GM18909 (cell line): Measurements from ENCODE around the gene USP46.
A peak's percentile ranks its signal among the peaks of the same experiment; 100 is the strongest.

Experiments
- ATAC-seq: cut with Tn5 transposase; IDR thresholded peaks from one replicate; pipeline ENCODE4 v1.9.1; 2021; ENCODE audit warnings: mild to moderate bottlenecking; ENCODE audit not compliant: unreplicated experiment, poor library complexity

Gene USP46

DNA sequence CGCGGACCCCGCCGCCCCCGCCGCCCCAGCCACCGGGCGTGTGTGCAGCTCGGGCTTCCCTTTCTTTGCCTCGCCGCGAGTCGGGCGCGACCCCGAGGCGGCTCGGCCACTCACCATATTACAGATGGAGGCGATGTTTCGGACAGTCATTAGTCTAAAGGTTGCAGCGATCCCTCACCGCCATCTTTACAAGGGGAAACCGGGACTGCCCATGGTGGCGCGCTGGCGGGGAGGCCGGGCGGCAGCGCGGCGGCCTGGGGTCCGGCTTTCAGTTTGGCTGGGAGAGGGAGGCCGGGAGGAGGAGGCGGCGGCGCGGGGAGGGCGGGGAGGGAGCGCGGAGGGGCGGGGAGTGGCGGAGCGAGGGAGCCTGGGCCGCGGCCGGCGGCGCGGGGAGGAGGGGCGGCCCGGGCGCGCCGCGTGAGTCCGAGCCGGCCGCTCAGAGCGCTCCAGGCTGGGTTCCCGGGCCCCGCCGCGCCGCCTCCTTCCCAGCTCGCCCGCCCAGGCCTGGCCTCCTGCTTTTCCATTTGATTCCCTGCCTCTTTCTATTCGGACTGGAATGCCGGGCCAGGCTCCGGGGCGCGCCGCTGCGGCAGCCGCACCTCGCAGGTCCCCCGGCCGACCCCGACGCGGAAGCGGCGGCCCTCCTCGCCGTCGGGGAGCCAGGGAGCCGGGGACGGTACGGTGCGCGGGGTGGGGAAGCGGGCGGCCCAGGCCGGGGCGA is at the start of gene USP46:
USP46 (minus strand) TSS at position 301 of the 721 bp plus-strand sequence; CDS start at position 150, 151 bp downstream.
- peak; percentile 88 for ATAC-seq

GRCh38 chr4:52704661-52705060 is 45.6 kb upstream of the USP46 start:
- ATAC-seq = no peak

GRCh38 chr4:52704133-52704532 is 45.0 kb upstream of the USP46 start:
- ATAC-seq = no peak

GRCh38 chr4:52701207-52701606 is 42.1 kb upstream of the USP46 start:
- ATAC-seq = peak; percentile 94

- ATAC-seq = no peak
These were observed 35.8 kb upstream of the USP46 start for GRCh38 chr4:52694936-52695335.

DNA sequence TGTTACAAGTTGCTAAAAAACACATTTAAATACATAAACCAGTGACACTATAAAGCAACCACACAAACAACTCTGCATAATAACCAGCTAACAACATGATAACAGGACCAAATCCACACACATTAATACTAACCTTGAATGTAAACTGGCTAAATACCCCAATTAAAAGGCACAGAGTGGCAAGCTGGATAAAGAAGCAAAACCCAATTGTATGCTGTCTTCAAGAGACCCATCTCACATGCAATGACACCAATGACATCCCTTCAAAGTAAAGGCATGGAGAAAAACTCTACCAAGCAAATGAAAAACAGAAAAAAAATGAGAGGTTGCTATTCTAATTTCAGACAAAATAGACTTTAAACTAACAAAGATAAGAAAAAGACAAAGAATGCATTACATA is 34.4 kb upstream of the USP46 start:
- ATAC-seq = no peak

- ATAC-seq = no peak
These were observed 30.0 kb upstream of the USP46 start for GRCh38 chr4:52689096-52689495.

GRCh38 chr4:52687696-52688095 is 28.6 kb upstream of the USP46 start:
- no peak for ATAC-seq

DNA sequence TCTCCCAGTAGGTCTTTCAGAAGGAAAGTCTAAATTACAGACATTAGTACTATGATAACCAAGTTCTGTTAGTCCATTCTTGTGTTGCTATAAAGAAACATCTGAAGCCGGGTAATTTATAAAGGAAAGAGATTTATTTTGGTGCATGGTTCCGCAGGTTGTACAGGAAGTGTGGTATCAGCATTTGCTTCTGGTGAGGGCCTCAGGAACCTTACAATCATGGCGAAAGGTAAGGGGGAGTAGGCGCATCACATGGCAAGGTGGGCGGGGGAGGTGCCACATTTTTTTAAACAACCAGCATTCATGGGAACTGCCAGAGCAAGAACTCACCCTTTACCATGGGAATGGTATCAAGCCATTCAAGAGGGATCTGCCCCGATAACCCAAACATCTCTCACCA is 26.2 kb upstream of the USP46 start:
- no peak for ATAC-seq

DNA sequence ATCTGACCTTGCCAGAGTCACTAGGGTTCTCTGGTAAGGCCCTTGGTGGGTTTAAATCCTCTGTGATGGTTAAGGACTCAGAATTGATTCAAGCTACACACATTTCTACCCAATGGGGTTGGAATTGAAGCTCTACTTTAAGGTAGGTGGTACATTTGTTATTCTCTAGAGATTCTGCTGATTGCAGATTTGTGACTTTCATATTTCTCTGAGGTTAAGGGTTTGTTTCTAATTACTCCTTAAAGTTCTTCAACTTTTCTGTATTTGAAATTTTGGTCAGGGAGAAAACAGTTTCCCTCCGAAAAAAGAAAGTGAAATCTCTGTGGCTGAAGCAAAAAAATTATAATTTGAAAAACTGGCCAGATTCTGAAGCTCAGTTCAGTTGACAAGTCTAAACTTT is 25.8 kb upstream of the USP46 start:
- no peak for ATAC-seq

DNA sequence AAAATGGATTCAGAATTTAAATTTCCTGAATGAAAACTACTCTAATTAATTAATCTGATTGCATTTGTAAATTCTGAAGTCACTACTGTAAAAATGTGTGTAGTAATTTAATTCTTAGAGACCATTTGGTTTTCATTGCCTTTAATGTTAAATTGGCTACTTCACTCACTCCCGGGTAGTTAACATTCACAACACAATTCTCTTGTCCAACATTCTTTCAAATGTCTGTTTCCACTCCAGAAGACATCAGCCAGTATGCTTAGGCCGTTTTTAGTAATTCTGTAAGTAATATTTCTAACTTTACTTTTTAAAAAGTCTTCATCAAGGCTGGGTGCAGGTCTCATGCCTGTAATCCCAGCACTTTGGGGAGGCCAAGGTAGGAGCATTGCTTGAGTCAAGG is 21.3 kb upstream of the USP46 start:
- no peak for ATAC-seq

- ATAC-seq = no peak
These were observed 17.4 kb upstream of the USP46 start for GRCh38 chr4:52676536-52676935.

DNA sequence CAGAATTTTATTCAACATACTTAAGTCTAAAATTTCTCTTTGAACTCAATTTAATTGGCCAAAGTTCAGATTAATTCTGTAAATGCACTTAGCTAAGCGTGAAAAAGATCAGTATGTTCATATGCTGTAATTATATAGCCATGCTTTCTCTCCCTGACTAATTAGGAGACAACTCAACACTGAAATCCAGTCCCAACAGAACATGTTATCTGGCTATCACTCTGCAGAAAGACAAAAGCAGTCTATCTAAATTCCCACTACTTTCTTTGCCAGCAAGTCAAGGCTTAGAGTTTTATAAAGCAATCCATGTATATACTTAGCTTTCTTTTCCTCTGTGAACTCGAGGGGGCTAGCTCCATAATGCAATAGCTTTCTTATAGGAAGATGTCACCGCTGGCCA is 16.0 kb upstream of the USP46 start:
- ATAC-seq = no peak

DNA sequence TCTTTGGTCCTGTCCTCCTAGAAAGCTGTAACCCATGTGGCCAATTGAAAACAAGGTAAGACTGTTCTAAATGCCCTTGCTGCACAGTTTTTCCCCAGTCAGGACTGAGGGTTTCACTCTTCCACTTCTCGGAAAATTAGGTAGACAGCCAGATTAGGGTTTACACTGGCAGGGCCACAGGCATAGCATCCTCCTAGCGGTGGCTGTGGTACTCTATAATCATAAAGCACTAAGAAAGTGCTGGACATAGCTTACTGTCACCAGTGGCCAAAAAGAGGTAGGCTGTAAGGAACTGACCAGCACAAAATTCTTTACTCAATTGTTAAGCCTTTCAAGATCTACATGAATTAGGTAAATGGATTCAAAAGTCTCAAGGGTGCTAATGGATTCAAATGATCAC is 11.6 kb upstream of the USP46 start:
- no peak for ATAC-seq

DNA sequence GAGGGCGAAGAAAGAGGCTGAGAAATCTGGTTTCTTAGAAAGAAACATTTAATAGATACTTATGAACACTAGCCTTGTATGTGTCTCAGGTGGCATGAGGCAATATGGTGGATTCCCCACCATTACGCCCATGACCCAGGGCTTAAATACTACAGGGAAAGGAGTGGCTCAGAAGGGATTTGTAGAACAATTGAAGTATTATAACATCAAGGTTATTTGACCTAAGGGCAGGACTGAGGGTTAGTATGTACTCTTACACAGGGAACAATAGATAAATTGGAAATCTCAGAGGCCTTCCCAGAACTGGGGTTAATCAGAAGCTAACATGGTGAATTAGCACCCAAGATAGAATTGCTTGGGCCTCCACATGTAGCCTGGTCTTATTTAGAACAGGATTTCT is 11.0 kb upstream of the USP46 start:
- ATAC-seq = no peak

- peak; percentile 90 for ATAC-seq
These were observed 6.5 kb upstream of the USP46 start for GRCh38 chr4:52665592-52665991.

GRCh38 chr4:52664479-52664878 is 5.4 kb upstream of the USP46 start:
- no peak for ATAC-seq

- ATAC-seq = no peak
These were observed 3.0 kb upstream of the USP46 start for GRCh38 chr4:52661966-52662690.

DNA sequence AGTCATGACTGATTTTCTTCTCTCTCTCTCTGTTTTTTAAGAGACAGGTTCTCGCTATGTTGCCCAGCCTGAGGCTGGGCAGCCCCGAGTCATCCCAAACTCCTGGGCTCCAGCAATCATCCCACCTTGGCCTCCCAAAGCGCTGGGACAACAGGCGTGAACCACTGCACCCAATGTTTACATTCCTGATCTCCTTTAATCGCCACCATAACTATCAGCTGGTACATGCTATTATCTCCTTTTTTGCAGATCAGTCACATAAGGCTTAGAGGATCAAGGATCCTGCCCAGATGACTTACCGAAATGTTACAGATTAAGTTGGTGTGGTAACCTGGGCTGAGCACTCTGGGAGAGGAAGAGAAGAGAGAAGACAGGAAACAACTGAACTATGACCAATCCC is 1.5 kb upstream of the USP46 start:
- ATAC-seq = no peak

DNA sequence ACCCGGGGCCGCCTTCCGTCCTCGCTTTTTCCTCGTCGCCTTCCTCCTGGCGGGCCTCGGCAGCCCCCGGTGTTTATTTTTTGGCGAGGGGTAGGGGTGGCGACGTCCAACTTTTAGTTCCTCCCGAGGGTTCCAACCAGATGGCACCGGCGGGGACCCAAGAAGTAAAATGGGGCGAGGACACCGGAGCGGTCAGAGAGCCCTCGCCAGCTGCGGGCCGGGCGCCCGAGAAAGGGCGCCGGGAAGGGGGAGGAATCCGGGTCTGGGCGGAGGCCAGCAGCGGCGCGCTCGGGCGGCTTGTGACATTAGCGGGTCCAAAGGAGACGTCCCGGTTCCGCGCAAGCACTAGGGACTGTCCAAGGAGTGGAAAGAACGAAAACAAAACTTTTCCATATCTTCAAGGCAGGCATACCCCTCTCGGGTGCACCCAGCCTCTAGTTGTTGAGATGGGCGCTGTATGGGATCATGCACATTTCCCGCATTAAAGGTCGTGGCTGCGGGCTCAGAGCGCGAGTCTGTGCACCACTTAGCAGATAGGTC is 691 bp upstream of the USP46 start:
- peak; percentile 28 for ATAC-seq

DNA sequence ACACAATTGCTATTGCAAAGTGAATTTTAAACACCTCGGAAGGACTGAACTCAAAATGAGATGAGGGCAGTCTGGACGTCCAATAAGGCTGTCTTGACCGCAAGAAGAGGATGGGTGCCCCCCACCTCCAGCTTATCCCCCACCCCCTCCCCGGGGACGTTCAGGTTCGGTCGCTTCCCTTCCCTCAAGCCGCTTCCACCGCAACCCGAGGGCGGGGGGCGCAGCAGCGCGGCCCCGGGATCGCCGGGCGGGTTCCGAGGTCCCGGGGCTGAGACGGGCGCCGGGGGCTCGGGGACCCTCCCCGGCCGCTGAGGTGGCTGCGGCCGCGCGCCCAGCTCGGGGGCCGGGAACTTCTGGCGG is 480 bp downstream of the USP46 start:
- ATAC-seq = no peak
